ENCODE measurements around the gene RHOF. TPM values are rescaled to one million over a fixed set of nuclear protein-coding genes. Genes with fewer than 3 reads are reported as not detected.
"Not testable (repeated sequence)": the region's sequence is repeated elsewhere in the genome, so short reads cannot be mapped to it uniquely, and the experiment has no call there.

The RHOF gene
- total RNA-seq, 1 donor from 2014 or later, result 41.0 TPM

- no peak for TF ChIP-seq CTCF (IDR thresholded peaks at IDR 0.05)
- H3K9me3 ChIP-seq, result no peaks in the 10 kb centered on the region
- no peak overlapping the region for H3K27ac ChIP-seq
- H3K36me3 ChIP-seq, result no peaks in the 10 kb centered on the region
- intact Hi-C loops (cut with DNase I), result no loop called here
- peaks cover 8% of the 10 kb centered on the region for H3K4me1 ChIP-seq
- DNase-seq (no peak), ATAC-seq (peak; percentile 29)
- no peak overlapping the region for H3K4me3 ChIP-seq
- H3K27me3 ChIP-seq, result no peaks in the 10 kb centered on the region
Observed at GRCh38 chr12:121748571-121749265, 44.8 kb downstream of the RHOF start.

- no peaks in the 10 kb centered on the region for H3K36me3 ChIP-seq
- no peak for ATAC-seq
- TF ChIP-seq CTCF (IDR thresholded peaks at IDR 0.05), result no peak
- no peak overlapping the region for H3K27ac ChIP-seq
- H3K9me3 ChIP-seq, result no peaks in the 10 kb centered on the region
- DNase-seq, result no peak
- intact Hi-C loops (cut with DNase I), result no loop called here
- no peak overlapping the region for H3K4me3 ChIP-seq
- H3K4me1 ChIP-seq, result peaks cover 5% of the 10 kb centered on the region
- H3K27me3 ChIP-seq, result no peaks in the 10 kb centered on the region
Observed at GRCh38 chr12:121748218-121748570, 45.3 kb downstream of the RHOF start.

GRCh38 chr12:121745545-121745944 lies 47.9 kb downstream of the RHOF start:
- H3K27ac ChIP-seq; H3K4me3 ChIP-seq; DNase-seq; intact Hi-C loops (cut with DNase I); H3K9me3 ChIP-seq; ATAC-seq; H3K36me3 ChIP-seq; H3K27me3 ChIP-seq; H3K4me1 ChIP-seq: not testable (repeated sequence)

GRCh38 chr12:121741743-121742142 lies 51.7 kb downstream of the RHOF start:
- no peak overlapping the region for H3K4me3 ChIP-seq
- intact Hi-C loops (cut with DNase I), result no loop called here
- no peaks in the 10 kb centered on the region for H3K4me1 ChIP-seq
- no peak for DNase-seq
- H3K27ac ChIP-seq, result no peak overlapping the region
- TF ChIP-seq CTCF (IDR thresholded peaks at IDR 0.05), result no peak
- H3K27me3 ChIP-seq, result no peaks in the 10 kb centered on the region
- no peaks in the 10 kb centered on the region for H3K36me3 ChIP-seq
- no peaks in the 10 kb centered on the region for H3K9me3 ChIP-seq
- no peak for ATAC-seq

GRCh38 chr12:121740847-121741246 lies 52.6 kb downstream of the RHOF start:
- Histone ChIP-seq H3K9me3 (no peaks in the 10 kb centered on the region), H3K27me3 (no peaks in the 10 kb centered on the region), H3K36me3 (no peaks in the 10 kb centered on the region), H3K4me3 (no peak overlapping the region), H3K27ac (no peak overlapping the region), H3K4me1 (no peaks in the 10 kb centered on the region)
- TF ChIP-seq CTCF (IDR thresholded peaks at IDR 0.05), result no peak
- ATAC-seq (no peak), DNase-seq (no peak)
- intact Hi-C loops (cut with DNase I), result no loop called here

GRCh38 chr12:121738340-121738858 lies 55.1 kb downstream of the RHOF start:
- intact Hi-C loops (cut with DNase I), result no loop called here
- ATAC-seq, result no peak

More at GRCh38 chr12:121738340-121738858, 55.1 kb downstream of the RHOF start:
- Histone ChIP-seq H3K36me3 (no peaks in the 10 kb centered on the region), H3K9me3 (no peaks in the 10 kb centered on the region), H3K4me3 (no peak overlapping the region), H3K27me3 (no peaks in the 10 kb centered on the region), H3K4me1 (no peaks in the 10 kb centered on the region), H3K27ac (no peak overlapping the region)
- no peak for TF ChIP-seq CTCF (IDR thresholded peaks at IDR 0.05)
- no peak for DNase-seq
